Breast epithelium (tissue), 4 donors: Measurements from ENCODE around the gene ROCK2. TPM values are rescaled to one million over a fixed set of nuclear protein-coding genes. Genes with fewer than 3 reads are reported as not detected.

Experiments
- DNase-seq, 2 donors: peaks; one replicate each; pipeline ENCODE4 v3.0.0-alpha.2; 2019; ENCODE audit warnings: low spot score in 2 of 2
- H3K27ac ChIP-seq, 2 donors: fragments of 200-600 bp; sonication (generic) in 1 of 2; one replicate each; pipeline ENCODE4 v1.5.1; 2016 to 2019; ENCODE audit warnings: mild to moderate bottlenecking in 1 of 2
- H3K27me3 ChIP-seq, 2 donors: fragments of 200-600 bp; sonication (generic) in 1 of 2; one replicate each; pipeline versions ENCODE4 v1.5.1 to v1.6.0; 2017 to 2019; ENCODE audit warnings: control low read depth in 1 of 2, mild to moderate bottlenecking in 1 of 2
- H3K36me3 ChIP-seq: fragments of 200-600 bp; one replicate; pipeline ENCODE4 v1.5.1; 2019
- H3K4me1 ChIP-seq, 2 donors: fragments of 200-600 bp; sonication (generic); one replicate each; pipeline ENCODE4 v1.5.1; 2016 to 2019; ENCODE audit warnings: control low read depth in 1 of 2
- H3K4me3 ChIP-seq, 3 donors: fragments of 200-600 bp; sonication (generic); 1 replicate in 2 of 3; 2 replicates in 1 of 3; pipeline ENCODE4 v1.5.1; 2016 to 2019; ENCODE audit warnings: mild to moderate bottlenecking in 3 of 3, moderate library complexity in 2 of 3
- H3K9me3 ChIP-seq, 2 donors: fragments of 200-600 bp; sonication (generic) in 1 of 2; one replicate each; pipeline ENCODE4 v1.5.1; 2016 to 2019; ENCODE audit warnings: control low read depth in 1 of 2
- CTCF ChIP-seq, 3 donors: fragments of 450-650 bp; IDR thresholded peaks; one replicate each; pipeline ENCODE4 v1.5.1; 2016 to 2017; ENCODE audit warnings: antibody characterized with exemption in 3 of 3, mild to moderate bottlenecking in 3 of 3, moderate library complexity in 3 of 3
- POLR2A ChIP-seq: fragments of 450-650 bp; IDR thresholded peaks from one replicate; pipeline ENCODE4 v1.6.1; 2016; ENCODE audit warnings: antibody characterized with exemption, mild to moderate bottlenecking, moderate library complexity
- POLR2AphosphoS5 ChIP-seq, 3 donors: sonication (generic); formaldehyde crosslinking; IDR thresholded peaks; one replicate each; pipeline ENCODE4 v1.6.1; 2017; ENCODE audit warnings: antibody characterized with exemption in 3 of 3
- intact Hi-C: fragments of 100-400 bp; cut with DNase I; formaldehyde crosslinking; loops from one replicate; pipeline ENCODE4 v1.15.1; 2023; ENCODE audit warnings: low total_unique reads
- total RNA-seq, 3 donors: library from RNA; depleted of rRNA; stranded (reverse); fragments of >200 nt; gene quantifications; one replicate each; pipeline ENCODE4 v1.1.0, GENCODE V29; 2016

ROCK2 gene
- total RNA-seq, 3 donors from 2014 or later: 87.1 to 181 (median 103) TPM

- no peak overlapping the region for H3K27ac ChIP-seq
- H3K36me3 ChIP-seq: no peaks in the 10 kb centered on the region
- TF ChIP-seq CTCF (IDR thresholded peaks at IDR 0.05) (no peak), POLR2AphosphoS5 (IDR thresholded peaks at IDR 0.05) (no peak), POLR2A (no peak)
- H3K4me3 ChIP-seq: no peak overlapping the region
- intact Hi-C loops: no loop called here
- no peaks in the 10 kb centered on the region for H3K4me1 ChIP-seq
- no peaks in the 10 kb centered on the region for H3K9me3 ChIP-seq
- H3K27me3 ChIP-seq: no peaks in the 10 kb centered on the region
- no peak for DNase-seq
Measured at GRCh38 chr2:11389052-11389420, 44.6 kb upstream of the ROCK2 start.

- Histone ChIP-seq H3K27ac (no peak overlapping the region), H3K9me3 (no peaks in the 10 kb centered on the region), H3K4me1 (no peaks in the 10 kb centered on the region), H3K27me3 (no peaks in the 10 kb centered on the region), H3K36me3 (no peaks in the 10 kb centered on the region), H3K4me3 (no peak overlapping the region)
- intact Hi-C loops: no loop called here
- no peak for DNase-seq
- TF ChIP-seq POLR2AphosphoS5 (IDR thresholded peaks at IDR 0.05) (no peak), CTCF (IDR thresholded peaks at IDR 0.05) (no peak), POLR2A (no peak)
Measured at GRCh38 chr2:11388262-11389051, 44.0 kb upstream of the ROCK2 start.

GRCh38 chr2:11387843-11388242 is 43.4 kb upstream of the ROCK2 start:
- no peak for DNase-seq
- TF ChIP-seq POLR2A (no peak), POLR2AphosphoS5 (IDR thresholded peaks at IDR 0.05) (no peak), CTCF (IDR thresholded peaks at IDR 0.05) (no peak)
- H3K9me3 ChIP-seq: no peaks in the 10 kb centered on the region
- H3K27me3 ChIP-seq: no peaks in the 10 kb centered on the region
- H3K4me3 ChIP-seq: no peak overlapping the region
- H3K36me3 ChIP-seq: no peaks in the 10 kb centered on the region
- no peaks in the 10 kb centered on the region for H3K4me1 ChIP-seq
- H3K27ac ChIP-seq: no peak overlapping the region
- intact Hi-C loops: no loop called here

GRCh38 chr2:11387100-11387390 is 42.6 kb upstream of the ROCK2 start:
- intact Hi-C loops: no loop called here
- Histone ChIP-seq H3K9me3 (no peaks in the 10 kb centered on the region), H3K4me1 (no peaks in the 10 kb centered on the region)

More at GRCh38 chr2:11387100-11387390, 42.6 kb upstream of the ROCK2 start:
- Histone ChIP-seq H3K4me3 (no peak overlapping the region), H3K36me3 (no peaks in the 10 kb centered on the region), H3K27ac (no peak overlapping the region), H3K27me3 (no peaks in the 10 kb centered on the region)
- no peak for DNase-seq
- TF ChIP-seq POLR2AphosphoS5 (IDR thresholded peaks at IDR 0.05): no peak
- TF ChIP-seq CTCF (IDR thresholded peaks at IDR 0.05): no peak
- TF ChIP-seq POLR2A: no peak
